Measurements from ENCODE around the gene BBIP1. TPM values are rescaled to one million over a fixed set of nuclear protein-coding genes. Genes with fewer than 3 reads are reported as not detected.

The BBIP1 gene
- polyA plus RNA-seq, 3 donors = 16.2 to 41.1 (median 26.6) TPM

GRCh38 chr10:110859206-110859972 is 59.6 kb downstream of the BBIP1 start:
- Histone ChIP-seq H3K4me3 (replicated peaks in 1 of 3; ENCODE audit: low read depth in 2 of 3, low read length in 3 of 3) (peak overlapping the region in 1 of 3 experiments; percentile 61), H3K79me2 (ENCODE audit: insufficient read depth, low read length) (no peaks in the 10 kb centered on the region), H3K27ac (ENCODE audit: low read depth in 1 of 2, low read length in 2 of 2) (peak overlapping the region; percentile 93 to 98), H3K36me3 (replicated peaks in 1 of 2; ENCODE audit: control insufficient read depth in 1 of 2, insufficient read depth in 2 of 2, low read length in 2 of 2) (no peaks in the 10 kb centered on the region), H3K4me1 (ENCODE audit: control insufficient read depth in 1 of 2, insufficient read depth in 2 of 2, low read length in 2 of 2) (peaks cover 84% of the 10 kb centered on the region in 2 donors), H3K4me2 (replicated peaks; ENCODE audit: extremely low read depth, low read length, poor library complexity, severe bottlenecking) (peak overlapping the region; percentile 58), H3K27me3 (ENCODE audit: control insufficient read depth in 2 of 2, insufficient read depth in 2 of 2, low read length in 2 of 2) (no peaks in the 10 kb centered on the region), H4K20me1 (ENCODE audit: insufficient read depth, low read length) (no peaks in the 10 kb centered on the region), H3K9ac (ENCODE audit: insufficient read depth, low read length, poor library complexity, severe bottlenecking) (peak overlapping the region; percentile 24), H3K9me3 (replicated peaks in 1 of 2; ENCODE audit: control insufficient read depth in 1 of 2, insufficient read depth in 1 of 2, low read length in 2 of 2) (no peaks in the 10 kb centered on the region), H2AFZ (ENCODE audit: insufficient read depth, low read depth, low read length, poor library complexity, severe bottlenecking) (peak overlapping the region; percentile 59)
- peaks cover 0 to 3% (median 0%) of the 10 kb centered on the region in 7 donors for H3K9me3 Mint-ChIP-seq
- peak in 1 of 3 donors; percentile 56 for DNase-seq
- peaks cover 81% of the 10 kb centered on the region for H3K4me1 Mint-ChIP-seq
- H3K36me3 Mint-ChIP-seq = peaks cover 0 to 2% of the 10 kb centered on the region in 2 donors
- no peak for TF ChIP-seq CTCF (IDR thresholded peaks at IDR 0.05)
- H3K27ac Mint-ChIP-seq = peak overlapping the region; percentile 93 to 98 (median 97)
- H3K4me3 Mint-ChIP-seq = peak overlapping the region; percentile 18 to 67
- WGBS (ENCODE audit: insufficient coverage) = 47% methylated on average over 4 of the region's 6 CpGs
- peaks cover 0 to 3% (median 0%) of the 10 kb centered on the region in 3 donors for H3K27me3 Mint-ChIP-seq (ENCODE audit: low read depth in 3 of 3)
- intact Hi-C loops (cut with micrococcal nuclease) = no loop called here

- Mint-ChIP-seq H3K9me3 (peaks cover 0 to 3% (median 0%) of the 10 kb centered on the region in 7 donors), H3K4me3 (no peak overlapping the region), H3K27me3 (ENCODE audit: low read depth in 3 of 3) (no peaks in the 10 kb centered on the region), H3K4me1 (peaks cover 82% of the 10 kb centered on the region), H3K36me3 (peaks cover 0 to 2% of the 10 kb centered on the region in 2 donors), H3K27ac (peak overlapping the region; percentile 93 to 98 (median 97))
- no CpG with 5 or more reads among the region's 1 CpG for WGBS (ENCODE audit: insufficient coverage)
- Histone ChIP-seq H3K9ac (ENCODE audit: insufficient read depth, low read length, poor library complexity, severe bottlenecking) (no peak overlapping the region), H4K20me1 (ENCODE audit: insufficient read depth, low read length) (no peaks in the 10 kb centered on the region), H3K27ac (ENCODE audit: low read depth in 1 of 2, low read length in 2 of 2) (peak overlapping the region; percentile 93 to 98), H3K79me2 (ENCODE audit: insufficient read depth, low read length) (no peaks in the 10 kb centered on the region), H3K27me3 (ENCODE audit: control insufficient read depth in 2 of 2, insufficient read depth in 2 of 2, low read length in 2 of 2) (no peaks in the 10 kb centered on the region), H3K4me1 (ENCODE audit: control insufficient read depth in 1 of 2, insufficient read depth in 2 of 2, low read length in 2 of 2) (peaks cover 82 to 84% of the 10 kb centered on the region in 2 donors), H3K4me2 (replicated peaks; ENCODE audit: extremely low read depth, low read length, poor library complexity, severe bottlenecking) (peak overlapping the region; percentile 22), H2AFZ (ENCODE audit: insufficient read depth, low read depth, low read length, poor library complexity, severe bottlenecking) (peak overlapping the region; percentile 29), H3K9me3 (replicated peaks in 1 of 2; ENCODE audit: control insufficient read depth in 1 of 2, insufficient read depth in 1 of 2, low read length in 2 of 2) (no peaks in the 10 kb centered on the region), H3K36me3 (replicated peaks in 1 of 2; ENCODE audit: control insufficient read depth in 1 of 2, insufficient read depth in 2 of 2, low read length in 2 of 2) (no peaks in the 10 kb centered on the region), H3K4me3 (replicated peaks in 1 of 3; ENCODE audit: low read depth in 2 of 3, low read length in 3 of 3) (peak overlapping the region in 1 of 3 experiments; percentile 61)
- no peak for DNase-seq
- TF ChIP-seq CTCF (IDR thresholded peaks at IDR 0.05) = no peak
- intact Hi-C loops (cut with micrococcal nuclease) = no loop called here
Observed at GRCh38 chr10:110858297-110858934, 60.6 kb downstream of the BBIP1 start.

Measured in CD14-positive monocyte (primary cell).